Measurements from ENCODE around the gene SERPINE3.

GRCh38 chr13:51298812-51299211, 40.7 kb upstream of the SERPINE3 start:
- TF ChIP-seq POLR2AphosphoS5 (IDR thresholded peaks at IDR 0.05; ENCODE audit: low read depth) (no peak), CTCF (IDR thresholded peaks at IDR 0.05; ENCODE audit: insufficient read depth, low read length) (no peak), GABPA (IDR thresholded peaks at IDR 0.05; ENCODE audit: low read depth) (no peak), SPI1 (IDR thresholded peaks at IDR 0.05; ENCODE audit: borderline replicate concordance, low read depth) (no peak)
- TF ChIP-seq, protein P1, sequence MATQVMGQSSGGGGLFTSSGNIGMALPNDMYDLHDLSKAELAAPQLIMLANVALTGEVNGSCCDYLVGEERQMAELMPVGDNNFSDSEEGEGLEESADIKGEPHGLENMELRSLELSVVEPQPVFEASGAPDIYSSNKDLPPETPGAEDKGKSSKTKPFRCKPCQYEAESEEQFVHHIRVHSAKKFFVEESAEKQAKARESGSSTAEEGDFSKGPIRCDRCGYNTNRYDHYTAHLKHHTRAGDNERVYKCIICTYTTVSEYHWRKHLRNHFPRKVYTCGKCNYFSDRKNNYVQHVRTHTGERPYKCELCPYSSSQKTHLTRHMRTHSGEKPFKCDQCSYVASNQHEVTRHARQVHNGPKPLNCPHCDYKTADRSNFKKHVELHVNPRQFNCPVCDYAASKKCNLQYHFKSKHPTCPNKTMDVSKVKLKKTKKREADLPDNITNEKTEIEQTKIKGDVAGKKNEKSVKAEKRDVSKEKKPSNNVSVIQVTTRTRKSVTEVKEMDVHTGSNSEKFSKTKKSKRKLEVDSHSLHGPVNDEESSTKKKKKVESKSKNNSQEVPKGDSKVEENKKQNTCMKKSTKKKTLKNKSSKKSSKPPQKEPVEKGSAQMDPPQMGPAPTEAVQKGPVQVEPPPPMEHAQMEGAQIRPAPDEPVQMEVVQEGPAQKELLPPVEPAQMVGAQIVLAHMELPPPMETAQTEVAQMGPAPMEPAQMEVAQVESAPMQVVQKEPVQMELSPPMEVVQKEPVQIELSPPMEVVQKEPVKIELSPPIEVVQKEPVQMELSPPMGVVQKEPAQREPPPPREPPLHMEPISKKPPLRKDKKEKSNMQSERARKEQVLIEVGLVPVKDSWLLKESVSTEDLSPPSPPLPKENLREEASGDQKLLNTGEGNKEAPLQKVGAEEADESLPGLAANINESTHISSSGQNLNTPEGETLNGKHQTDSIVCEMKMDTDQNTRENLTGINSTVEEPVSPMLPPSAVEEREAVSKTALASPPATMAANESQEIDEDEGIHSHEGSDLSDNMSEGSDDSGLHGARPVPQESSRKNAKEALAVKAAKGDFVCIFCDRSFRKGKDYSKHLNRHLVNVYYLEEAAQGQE (IDR thresholded peaks at IDR 0.05; ENCODE audit: insufficient replicate concordance, low read depth) = no peak

All from HL-60 (cell line).